HG03571 (cell line): ENCODE measurements around the gene NRF1.
"Not testable (repeated sequence)": the region's sequence is repeated elsewhere in the genome, so short reads cannot be mapped to it uniquely, and the experiment has no call there.

Experiments
- ATAC-seq: cut with Tn5 transposase; IDR thresholded peaks from one replicate; pipeline ENCODE4 v1.9.1; 2021; ENCODE audit not compliant: unreplicated experiment

The NRF1 gene

DNA sequence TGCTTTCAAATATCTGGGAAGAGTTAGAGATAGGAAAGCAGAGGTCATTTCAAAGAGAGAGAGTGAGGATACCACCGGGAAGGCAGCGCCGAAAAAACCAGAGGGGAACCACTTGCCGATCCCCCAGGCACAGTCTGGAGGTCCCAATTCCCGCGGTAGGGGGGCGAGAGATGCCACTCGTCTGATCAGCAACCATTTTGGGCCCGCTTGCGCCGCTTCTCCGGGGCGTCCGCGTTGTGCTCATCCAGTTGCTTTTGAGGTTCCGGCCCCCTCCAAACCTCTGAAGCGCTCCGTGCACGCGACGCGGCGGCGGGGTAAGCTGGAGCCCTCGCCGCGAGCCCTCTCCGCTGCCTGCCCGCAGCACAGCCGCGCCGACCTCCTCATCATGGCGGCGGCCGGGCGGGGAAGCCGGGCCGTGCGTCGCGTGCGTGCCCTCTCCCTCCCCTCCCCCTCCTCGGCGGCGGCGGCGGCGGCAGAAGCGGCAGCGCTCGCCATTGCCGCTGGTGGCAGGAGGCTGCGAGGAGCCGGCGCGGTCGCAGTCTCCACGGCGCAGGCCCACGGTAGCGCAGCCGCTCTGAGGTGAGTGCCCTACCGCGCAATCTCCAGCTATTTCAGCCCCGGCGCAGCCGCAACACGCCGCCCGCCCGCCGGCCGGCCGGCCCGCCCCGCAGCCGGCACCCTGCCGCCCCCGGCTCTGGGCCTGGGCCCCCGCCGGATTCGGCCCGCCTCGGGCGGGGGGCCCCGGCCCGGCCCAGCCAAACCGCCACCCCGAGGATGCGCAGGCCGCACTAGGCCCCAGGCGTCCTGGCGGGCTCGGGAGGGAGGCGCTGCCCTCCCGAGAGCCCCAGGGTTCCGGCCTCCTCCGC, at the start of gene NRF1:
Gene NRF1 (plus strand): TSS at position 475 of the 866 bp plus-strand sequence. CDS start 45,632 bp downstream, outside the sequence.
- ATAC-seq: peak; percentile 66

DNA sequence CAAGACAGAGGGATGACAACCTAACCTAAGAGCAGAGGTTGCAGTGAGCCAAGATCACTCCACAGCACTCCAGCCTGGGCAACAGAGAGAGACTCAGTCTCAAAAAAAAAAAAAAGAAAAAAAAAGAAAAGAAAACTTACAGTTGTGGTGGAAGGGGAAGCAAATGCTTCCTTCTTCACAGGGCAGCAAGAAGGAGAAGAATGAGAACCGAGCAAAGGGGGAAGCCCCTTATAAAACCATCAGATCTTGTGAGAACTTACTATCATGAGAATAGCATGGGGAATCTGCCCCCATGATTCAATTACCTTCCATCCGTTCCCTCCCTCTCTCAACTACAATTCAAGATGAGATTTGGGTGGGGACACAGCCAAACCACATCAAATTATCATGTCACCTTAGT, 45.2 kb upstream of the NRF1 start:
- not testable (repeated sequence) for ATAC-seq

DNA sequence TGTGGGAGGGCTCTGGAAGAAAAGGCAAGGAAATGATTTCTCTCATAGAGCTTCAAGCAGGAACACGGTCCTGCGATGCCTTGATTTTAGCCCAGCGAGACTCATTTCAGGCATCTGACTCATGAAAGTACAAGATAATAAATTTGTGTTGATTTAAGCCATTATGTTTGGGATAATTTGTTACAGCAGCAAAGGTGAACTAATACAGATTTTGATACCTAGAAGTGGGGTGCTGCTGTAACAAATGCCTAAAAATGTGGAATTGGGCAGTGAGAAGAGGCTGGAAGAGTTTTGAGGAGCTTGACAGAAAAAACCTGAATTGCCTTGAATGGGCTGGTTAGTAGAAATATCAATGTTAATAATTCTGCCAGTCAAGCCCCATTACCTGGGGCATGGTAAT, 44.1 kb upstream of the NRF1 start:
- ATAC-seq: no peak

DNA sequence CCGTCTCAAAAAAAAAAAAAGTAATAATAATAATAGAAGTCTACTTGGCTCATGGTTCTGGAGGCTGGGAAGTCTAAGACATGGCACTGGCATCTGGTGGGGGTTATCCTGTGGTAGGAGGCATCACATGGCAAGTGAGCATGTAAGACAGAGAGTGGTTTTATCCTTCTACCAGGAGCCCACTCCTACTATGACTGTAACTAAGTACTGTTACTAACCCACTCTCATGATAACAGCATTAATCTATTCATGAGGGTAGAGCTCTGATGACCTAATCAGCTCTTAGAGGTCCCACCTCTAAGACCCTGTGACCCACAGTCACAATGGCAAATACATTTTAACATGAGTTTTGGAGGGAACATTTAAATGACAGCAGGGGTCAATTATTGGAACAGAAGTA, 43.3 kb upstream of the NRF1 start:
- no peak for ATAC-seq

DNA sequence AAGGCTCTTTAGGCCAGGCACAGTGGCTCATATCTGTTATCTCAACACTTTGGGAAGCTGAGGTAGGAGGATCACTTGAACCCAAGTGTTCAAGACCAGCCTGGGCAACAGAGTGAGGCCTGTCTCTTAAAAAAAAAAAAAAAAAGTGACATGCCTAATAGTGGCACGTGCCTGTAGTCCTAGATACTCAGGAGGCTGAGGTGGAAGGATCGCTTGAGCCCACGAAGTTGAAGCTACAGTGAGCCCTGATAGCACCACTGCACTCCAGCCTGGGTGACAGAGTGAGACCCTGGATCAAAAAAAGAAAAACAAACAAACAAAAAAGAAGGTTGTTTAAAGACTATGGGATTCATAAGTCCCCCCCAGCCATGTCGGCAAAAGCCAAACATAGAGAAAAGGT, 42.2 kb upstream of the NRF1 start:
- ATAC-seq: no peak

DNA sequence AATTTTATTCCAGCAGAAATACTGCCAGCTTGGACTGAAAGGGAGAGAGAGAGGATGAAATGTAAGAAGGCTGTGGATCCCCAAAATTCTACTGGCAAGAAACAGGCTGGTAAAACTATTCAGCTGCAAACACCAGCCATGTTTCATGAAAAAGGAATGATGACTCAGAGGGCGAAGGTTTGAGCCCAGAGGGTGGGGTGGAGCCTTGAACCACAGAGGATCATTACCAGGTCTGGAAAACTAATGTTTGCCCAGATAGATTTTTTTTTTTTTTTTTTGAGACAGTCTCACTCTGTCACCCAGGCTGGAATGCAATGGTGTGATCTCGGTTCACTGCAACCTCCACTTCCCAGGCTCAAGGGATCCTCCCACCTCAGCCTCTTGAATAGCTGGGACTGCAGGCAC, 41.7 kb upstream of the NRF1 start:
- ATAC-seq: no peak

DNA sequence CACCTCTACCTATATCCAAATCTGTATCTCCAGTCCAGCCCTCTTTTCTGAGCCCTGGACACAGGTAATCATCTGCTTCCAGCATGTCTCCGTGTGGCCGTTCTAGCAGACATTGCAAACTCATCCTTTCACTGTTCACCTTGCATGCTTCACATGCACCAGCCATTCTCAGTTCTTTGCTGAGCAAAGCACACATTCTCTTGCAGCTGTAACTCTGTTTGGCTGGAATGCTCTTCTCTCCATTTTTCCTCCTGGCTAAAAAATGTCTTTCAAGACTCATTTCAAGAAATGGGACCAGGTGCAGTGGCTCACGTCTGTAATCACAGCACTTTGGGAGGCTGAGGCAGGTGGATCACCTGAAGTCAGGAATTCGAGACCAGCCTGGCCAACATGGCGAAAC, 40.3 kb upstream of the NRF1 start:
- no peak for ATAC-seq

DNA sequence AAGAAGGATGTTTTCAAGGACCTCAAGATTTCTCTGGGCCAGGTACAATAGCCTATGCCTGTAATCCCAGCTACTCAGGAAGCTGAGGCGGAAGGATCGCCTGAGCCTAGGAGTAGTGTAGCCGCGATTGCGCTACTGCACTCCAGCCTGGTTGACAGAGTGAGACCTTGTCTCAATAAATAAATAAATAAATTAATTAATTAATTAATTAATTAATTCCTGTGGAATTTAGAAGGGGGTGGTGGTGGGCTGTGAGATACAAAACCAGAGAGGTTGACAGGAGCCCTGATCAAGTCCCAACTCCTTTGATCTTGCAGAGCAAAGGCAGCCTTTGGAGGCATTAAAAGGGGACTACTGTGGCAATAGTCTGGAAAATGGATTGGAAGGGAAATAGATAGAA, 39.3 kb upstream of the NRF1 start:
- no peak for ATAC-seq

DNA sequence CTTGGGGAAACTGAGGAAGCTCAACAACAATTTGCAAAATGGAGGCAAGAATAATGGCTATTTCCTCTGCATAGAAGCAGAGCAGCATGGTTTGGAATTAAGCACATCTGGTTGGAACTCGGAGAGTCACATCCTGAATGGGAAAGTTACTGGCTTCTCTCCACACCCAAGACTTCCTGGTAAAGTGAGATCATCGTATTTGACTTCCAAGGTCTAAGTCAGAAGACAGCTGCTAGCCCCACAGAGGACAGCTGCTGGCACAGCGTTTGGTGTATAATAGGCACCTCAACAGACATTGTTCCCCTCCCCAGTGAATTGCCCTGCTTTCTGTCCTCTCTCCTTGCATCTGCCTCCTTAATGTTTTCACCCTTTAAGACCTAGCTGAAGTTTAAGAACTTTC, 37.0 kb upstream of the NRF1 start:
- no peak for ATAC-seq

DNA sequence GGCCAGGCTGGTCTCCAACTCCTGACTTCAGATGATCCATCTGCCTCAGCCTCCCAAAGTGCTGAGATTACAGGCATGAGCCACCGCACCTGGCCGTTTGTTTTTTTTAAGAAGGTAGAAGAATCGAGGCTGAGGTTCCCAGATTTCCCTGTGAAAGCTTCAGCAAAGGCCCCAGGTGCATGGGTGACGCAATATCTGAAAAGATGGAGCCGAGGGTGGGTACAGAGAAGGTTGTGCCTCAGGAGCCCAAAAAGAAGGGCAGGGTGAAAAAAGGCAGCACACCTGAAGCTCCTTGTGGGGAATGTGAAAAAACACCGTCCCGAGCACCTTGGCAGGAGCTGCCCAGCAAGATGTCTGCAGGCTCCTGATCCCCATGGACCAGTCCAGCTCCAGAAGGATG, 35.8 kb upstream of the NRF1 start:
- no peak for ATAC-seq

DNA sequence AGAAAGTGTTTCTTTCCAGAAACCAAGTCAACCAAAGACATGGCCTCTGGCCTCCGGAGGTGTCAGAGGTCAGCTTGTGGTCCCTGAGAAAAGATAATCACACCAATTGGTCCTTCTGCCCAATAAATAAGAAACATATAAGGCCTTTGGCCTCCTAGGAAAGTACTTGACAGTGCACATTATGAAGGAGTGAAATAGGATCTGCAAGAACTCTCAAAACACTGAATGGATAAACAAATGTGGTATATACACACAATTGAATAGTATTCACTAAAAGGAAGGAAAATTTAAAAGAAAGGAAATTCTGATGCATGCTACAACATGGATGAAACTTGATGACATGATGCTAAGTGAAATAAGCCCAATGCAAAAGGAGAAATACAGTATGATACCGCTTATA, 35.4 kb upstream of the NRF1 start:
- ATAC-seq: no peak

DNA sequence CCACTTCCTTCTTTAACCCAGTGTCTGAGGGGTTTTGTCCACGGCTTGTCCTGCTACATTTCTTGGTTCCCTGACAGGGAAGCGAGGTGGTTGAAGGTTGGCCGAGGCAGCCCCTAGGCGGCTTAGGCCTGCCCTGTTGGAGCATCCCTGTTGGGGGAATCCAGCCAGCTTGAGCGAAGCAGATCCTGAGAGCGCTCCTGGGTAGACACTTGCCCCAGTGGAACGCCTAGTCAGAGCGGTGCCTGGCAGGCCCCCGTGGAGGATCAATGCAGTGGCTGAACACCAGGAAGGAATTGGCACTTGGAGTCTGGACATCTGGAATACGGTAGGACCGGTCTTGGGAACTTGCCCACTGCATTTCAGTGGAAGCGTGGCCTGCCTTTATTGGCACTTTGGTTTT, 32.7 kb upstream of the NRF1 start:
- ATAC-seq: no peak

DNA sequence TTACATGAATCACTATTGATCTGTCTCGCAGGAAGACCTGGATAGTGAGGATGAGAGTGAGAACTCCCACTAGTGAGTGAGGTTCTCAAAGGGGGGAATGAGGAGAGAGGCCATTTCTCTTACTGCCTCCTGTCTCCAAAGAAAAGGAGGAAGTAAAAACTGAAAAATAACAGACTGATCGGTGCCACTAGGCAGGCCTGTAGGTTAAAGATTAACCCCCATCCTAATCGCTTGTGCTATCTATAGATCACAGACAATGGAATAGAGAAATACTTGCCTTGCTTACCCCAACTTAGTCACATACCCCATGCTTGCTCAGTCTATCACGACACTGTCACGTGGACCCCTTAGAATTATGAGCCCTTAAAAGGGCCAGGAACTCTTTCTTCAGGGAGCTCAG, 25.3 kb upstream of the NRF1 start:
- not testable (repeated sequence) for ATAC-seq

DNA sequence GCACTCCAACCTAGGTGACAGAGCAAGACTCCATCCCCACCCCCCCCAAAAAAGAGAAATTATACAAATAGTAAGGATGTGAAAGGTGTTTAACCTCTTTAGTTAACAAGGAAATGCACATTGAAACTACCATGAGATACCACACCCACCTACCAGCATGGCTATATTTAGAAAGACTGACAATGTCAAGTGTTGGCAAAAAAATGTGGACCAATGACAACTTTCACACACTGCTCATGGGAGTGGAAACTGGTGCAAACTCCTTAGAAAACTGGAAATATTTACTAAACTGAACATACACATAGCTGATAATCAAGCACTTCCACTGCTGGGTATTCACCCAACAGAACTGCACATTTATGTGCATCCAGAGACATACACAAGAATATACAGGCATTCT, 23.3 kb upstream of the NRF1 start:
- no peak for ATAC-seq

DNA sequence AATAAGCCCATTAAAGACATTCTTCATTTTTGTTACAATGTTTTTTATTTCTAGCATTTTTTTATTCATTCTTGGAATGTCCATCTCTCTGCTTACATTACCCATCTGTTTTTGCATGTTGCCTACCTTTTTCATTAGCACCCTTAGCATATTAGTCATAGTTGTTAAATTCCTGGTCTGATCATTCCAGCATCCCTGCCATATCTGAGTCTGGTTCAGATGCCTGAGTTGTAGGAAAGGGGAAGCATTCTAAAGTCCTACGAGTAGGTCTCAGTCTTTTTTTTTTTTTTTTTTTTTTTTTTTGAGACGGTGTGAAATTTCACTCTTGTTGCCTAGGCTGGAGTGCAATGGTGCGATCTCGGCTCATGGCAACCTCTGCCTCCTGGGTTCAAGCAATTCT, 19.7 kb upstream of the NRF1 start:
- no peak for ATAC-seq

DNA sequence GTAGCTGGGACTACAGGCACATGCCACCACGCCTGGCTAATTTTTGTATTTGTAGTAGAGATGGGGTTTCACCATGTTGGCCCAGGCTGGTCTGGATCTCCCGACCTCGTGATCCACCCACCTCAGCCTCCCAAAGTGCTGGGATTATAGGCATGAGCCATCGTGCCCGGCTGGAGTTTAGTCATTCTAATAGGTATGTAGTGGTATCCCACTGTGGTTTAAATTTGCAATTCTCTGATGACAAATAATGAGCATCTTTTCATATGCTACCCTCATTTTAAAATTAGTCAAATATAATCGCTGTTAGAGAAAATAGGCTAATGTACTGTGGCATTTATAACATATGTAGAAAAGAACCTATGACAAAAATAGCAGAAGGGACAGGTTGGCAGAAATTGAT, 15.1 kb upstream of the NRF1 start:
- not testable (repeated sequence) for ATAC-seq

DNA sequence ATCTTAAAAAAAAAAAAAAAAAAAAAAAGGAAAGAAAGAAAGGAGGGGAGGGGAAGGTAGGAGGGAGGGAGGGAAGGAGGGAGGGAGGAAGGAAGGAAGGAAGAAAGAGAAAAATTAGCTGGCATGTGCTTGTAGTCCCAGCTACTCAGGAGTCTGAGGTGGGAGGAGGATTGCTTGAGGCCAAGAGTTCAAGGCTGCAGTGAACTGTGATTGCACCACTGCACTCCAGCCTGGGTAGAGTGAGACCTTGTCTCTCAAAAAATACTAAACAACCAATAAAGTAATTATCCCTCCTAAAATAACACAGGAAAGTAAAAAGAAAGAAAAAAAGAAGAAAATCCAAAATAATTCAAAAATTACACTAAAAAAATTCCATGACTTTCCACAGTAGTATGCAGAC, 13.8 kb upstream of the NRF1 start:
- ATAC-seq: no peak

DNA sequence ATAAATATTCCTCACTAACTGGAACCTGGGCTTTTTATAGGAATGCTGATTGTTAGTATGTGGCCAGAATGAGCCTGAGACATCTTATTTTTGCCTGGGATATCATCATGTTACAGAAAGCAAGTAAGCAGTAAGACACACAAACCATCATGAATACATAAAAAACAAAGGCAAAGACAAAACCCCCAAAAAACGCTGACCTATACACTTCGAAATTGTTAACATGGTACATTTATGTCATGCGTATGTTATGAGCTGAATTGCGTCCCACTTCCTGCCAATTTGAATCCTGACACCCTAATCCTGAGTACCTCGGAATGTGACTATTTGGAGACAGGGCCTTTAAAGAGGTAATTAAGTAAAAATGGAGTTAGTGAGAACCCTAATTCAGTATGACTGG, 12.3 kb upstream of the NRF1 start:
- ATAC-seq: no peak

DNA sequence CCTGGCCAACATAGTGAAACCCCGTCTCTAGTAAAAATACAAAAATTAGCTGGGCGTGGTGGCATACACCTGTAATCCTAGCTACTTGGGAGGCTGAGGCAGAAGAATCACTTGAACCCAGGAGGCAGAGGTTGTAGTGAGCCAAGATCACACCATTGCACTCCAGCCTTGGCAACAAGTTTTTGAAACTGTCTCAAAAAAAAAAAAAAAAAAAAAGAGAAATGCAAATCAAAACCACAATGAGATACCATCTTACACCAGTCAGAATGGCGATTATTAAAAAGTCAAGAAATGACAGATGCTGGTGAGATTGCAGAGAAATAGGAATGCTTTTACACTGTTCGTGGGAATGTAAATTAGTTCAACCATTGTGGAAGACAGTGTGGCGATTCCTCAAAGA, 7.9 kb upstream of the NRF1 start:
- ATAC-seq: not testable (repeated sequence)

DNA sequence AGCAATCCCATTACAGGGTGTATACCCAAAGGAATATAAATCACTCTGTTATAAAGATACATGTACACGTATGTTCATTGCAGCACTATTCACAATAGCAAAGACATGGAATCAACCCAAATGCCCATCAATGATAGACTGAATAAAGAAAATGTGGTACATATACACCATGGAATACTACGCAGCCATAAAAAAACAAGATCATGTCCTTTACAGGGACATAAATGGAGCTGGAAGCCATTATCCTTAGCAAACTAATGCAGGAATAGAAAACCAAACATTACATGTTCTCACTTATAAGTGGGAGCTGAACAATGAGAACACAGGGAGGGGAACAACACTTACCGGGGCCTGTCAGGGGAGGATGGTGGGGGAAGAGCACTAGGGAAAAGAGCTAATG, 7.5 kb upstream of the NRF1 start:
- ATAC-seq: not testable (repeated sequence)

DNA sequence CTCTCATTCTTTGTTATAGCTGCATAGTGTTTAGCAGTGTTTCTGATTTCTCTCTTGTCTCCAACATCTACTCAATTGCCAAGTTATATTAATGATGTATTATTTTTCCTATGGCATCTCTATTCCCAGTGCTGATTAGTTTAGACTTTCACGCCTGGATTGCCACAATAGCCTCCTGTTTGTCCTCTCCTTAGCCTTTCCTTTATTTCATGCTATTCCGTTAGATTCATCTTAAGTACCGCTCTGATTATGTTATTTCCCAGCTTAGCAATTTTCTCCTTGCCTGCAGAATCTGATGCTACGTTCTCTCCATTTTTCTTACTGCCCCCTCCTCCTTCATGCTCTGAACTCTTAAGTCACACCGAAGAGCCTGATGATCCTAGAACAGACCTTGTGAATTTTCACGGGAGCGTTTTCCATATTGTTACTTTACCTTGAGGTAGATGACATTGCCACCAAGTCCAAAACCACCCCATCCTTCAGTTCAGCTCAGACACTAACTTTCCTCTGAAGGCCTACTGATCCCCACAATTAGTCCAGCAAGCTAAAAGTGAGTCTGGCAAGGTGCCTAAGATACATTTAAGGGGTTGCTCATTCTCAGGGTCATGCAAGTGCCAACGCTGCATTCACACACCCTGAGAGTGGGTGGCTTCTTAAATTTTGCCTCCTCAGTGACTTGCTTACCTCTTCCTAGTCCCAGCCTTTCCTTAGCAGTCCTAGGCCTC, 6.6 kb upstream of the NRF1 start:
- ATAC-seq: no peak

DNA sequence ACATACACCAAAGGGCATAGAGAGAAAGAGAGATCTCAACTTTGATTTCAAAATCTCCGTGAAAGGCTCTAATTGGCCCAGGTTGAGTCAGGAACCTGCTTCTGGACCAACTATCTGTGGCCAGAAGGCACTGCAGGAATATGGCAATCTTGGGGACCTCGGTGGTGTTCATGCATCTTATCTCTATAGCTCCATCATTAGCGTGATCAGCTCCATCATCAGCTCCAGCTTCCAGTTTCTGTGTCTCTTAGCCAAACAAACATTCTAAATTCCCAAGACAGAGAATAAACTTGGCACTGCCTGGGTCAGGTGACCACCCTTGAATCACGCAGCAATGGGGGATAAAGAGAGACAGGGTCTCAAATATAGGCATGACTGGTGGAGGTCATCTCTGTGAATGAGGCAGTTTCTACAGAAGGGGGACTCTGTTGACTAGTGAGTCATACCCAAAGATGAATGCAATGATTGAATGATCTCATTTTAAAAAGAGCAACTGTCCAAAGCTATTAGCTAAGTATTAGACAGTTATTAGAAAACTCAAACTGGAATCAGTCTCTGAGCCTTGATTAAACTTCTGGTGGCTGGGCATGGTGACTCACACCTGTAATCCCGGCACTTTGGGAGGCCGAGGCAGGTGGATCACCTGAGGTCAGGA, 5.4 kb upstream of the NRF1 start:
- no peak for ATAC-seq
